Measurements from ENCODE around the gene BDNF. TPM values are rescaled to one million over a fixed set of nuclear protein-coding genes. Genes with fewer than 3 reads are reported as not detected.
A peak's percentile ranks its signal among the peaks of the same experiment; 100 is the strongest.

Gene BDNF
- polyA plus RNA-seq, 1 donor (not counting 4 experiments of a cell fraction or from before 2014, with no cell fraction given), result 0.35 TPM

- peaks cover 49% of the 10 kb centered on the region for H3K27me3 ChIP-seq (ENCODE audit: control insufficient read depth, extremely low read depth, insufficient read depth, low read length)
- H3K4me3 ChIP-seq (ENCODE audit: control insufficient read depth in 2 of 3, extremely low read depth in 1 of 3, insufficient read depth in 2 of 3, low read depth in 1 of 3, low read length in 3 of 3), result no peak overlapping the region
- TF ChIP-seq EZH2 (IDR thresholded peaks at IDR 0.05; ENCODE audit: low read length), result no peak
- TF ChIP-seq CTCF (optimal IDR thresholded peaks at IDR 0.05 in 1 of 3, IDR thresholded peaks at IDR 0.05 in 1 of 3, conservative IDR thresholded peaks at IDR 0.05 in 1 of 3; ENCODE audit: extremely low read depth in 1 of 3, insufficient read depth in 2 of 3, low read length in 3 of 3), result peak in 1 of 3 experiments; percentile 31
- H3K9ac ChIP-seq (ENCODE audit: control insufficient read depth, extremely low read depth, insufficient read depth, low read length), result no peak overlapping the region
- H3K4me1 ChIP-seq (ENCODE audit: control insufficient read depth, extremely low read depth, insufficient read depth, low read length), result peaks cover 10% of the 10 kb centered on the region
- H3K4me2 ChIP-seq (ENCODE audit: control insufficient read depth, extremely low read depth, insufficient read depth, low read depth, low read length), result no peak overlapping the region
- no peaks in the 10 kb centered on the region for H3K9me3 ChIP-seq (ENCODE audit: control insufficient read depth, low read depth, low read length)
- no peaks in the 10 kb centered on the region for H3K36me3 ChIP-seq (ENCODE audit: control insufficient read depth in 2 of 2, extremely low read depth in 1 of 2, insufficient read depth in 2 of 2, low read length in 2 of 2)
- no peaks in the 10 kb centered on the region for H3K79me2 ChIP-seq (ENCODE audit: control insufficient read depth, insufficient read depth, low read length)
- no peak overlapping the region for H3K27ac ChIP-seq (ENCODE audit: control insufficient read depth, insufficient read depth, low read length)
- H4K20me1 ChIP-seq (ENCODE audit: control insufficient read depth, extremely low read depth, insufficient read depth, low read length), result no peaks in the 10 kb centered on the region
- no peaks in the 10 kb centered on the region for H3K9me1 ChIP-seq (ENCODE audit: control insufficient read depth, extremely low read depth, insufficient read depth, low read length)
- dilution Hi-C loops (cut with MboI; ENCODE audit: extremely low pct_ligation_motif_present, low sequenced_read_pairs), result no loop called here
- no peak for DNase-seq (ENCODE audit: low read depth, low spot score)
- no peak for FAIRE-seq
- no peak overlapping the region for H2AFZ ChIP-seq (ENCODE audit: control insufficient read depth, low read length)
Observed at GRCh38 chr11:27723687-27724086, 23.4 kb upstream of the BDNF start.

GRCh38 chr11:27722953-27723344 is 22.7 kb upstream of the BDNF start:
- dilution Hi-C loops (cut with MboI; ENCODE audit: extremely low pct_ligation_motif_present, low sequenced_read_pairs), result no loop called here
- H3K4me1 ChIP-seq (ENCODE audit: control insufficient read depth, extremely low read depth, insufficient read depth, low read length), result peaks cover 12% of the 10 kb centered on the region
- no peak overlapping the region for H2AFZ ChIP-seq (ENCODE audit: control insufficient read depth, low read length)
- no peaks in the 10 kb centered on the region for H3K9me1 ChIP-seq (ENCODE audit: control insufficient read depth, extremely low read depth, insufficient read depth, low read length)
- H4K20me1 ChIP-seq (ENCODE audit: control insufficient read depth, extremely low read depth, insufficient read depth, low read length), result no peaks in the 10 kb centered on the region
- no peaks in the 10 kb centered on the region for H3K79me2 ChIP-seq (ENCODE audit: control insufficient read depth, insufficient read depth, low read length)
- peaks cover 55% of the 10 kb centered on the region for H3K27me3 ChIP-seq (ENCODE audit: control insufficient read depth, extremely low read depth, insufficient read depth, low read length)
- no peak for TF ChIP-seq CTCF (optimal IDR thresholded peaks at IDR 0.05 in 1 of 3, IDR thresholded peaks at IDR 0.05 in 1 of 3, conservative IDR thresholded peaks at IDR 0.05 in 1 of 3; ENCODE audit: extremely low read depth in 1 of 3, insufficient read depth in 2 of 3, low read length in 3 of 3)
- TF ChIP-seq EZH2 (IDR thresholded peaks at IDR 0.05; ENCODE audit: low read length), result no peak
- H3K9me3 ChIP-seq (ENCODE audit: control insufficient read depth, low read depth, low read length), result no peaks in the 10 kb centered on the region
- no peak overlapping the region for H3K4me3 ChIP-seq (ENCODE audit: control insufficient read depth in 2 of 3, extremely low read depth in 1 of 3, insufficient read depth in 2 of 3, low read depth in 1 of 3, low read length in 3 of 3)
- FAIRE-seq (no peak), DNase-seq (ENCODE audit: low read depth, low spot score) (no peak)
- no peaks in the 10 kb centered on the region for H3K36me3 ChIP-seq (ENCODE audit: control insufficient read depth in 2 of 2, extremely low read depth in 1 of 2, insufficient read depth in 2 of 2, low read length in 2 of 2)
- no peak overlapping the region for H3K27ac ChIP-seq (ENCODE audit: control insufficient read depth, insufficient read depth, low read length)
- no peak overlapping the region for H3K9ac ChIP-seq (ENCODE audit: control insufficient read depth, extremely low read depth, insufficient read depth, low read length)
- no peak overlapping the region for H3K4me2 ChIP-seq (ENCODE audit: control insufficient read depth, extremely low read depth, insufficient read depth, low read depth, low read length)
